Epithelial cell of proximal tubule (primary cell): Measurements from ENCODE around the gene PLCL1. TPM values are rescaled to one million over a fixed set of nuclear protein-coding genes. Genes with fewer than 3 reads are reported as not detected.
A peak's percentile ranks its signal among the peaks of the same experiment; 100 is the strongest.

Experiments used
- DNase-seq: peaks from one replicate; pipeline ENCODE4 v3.0.0-alpha.2; 2011; ENCODE audit warnings: low read depth
- H3K4me3 ChIP-seq: 2 replicates; pipeline ENCODE4 v1.5.1; 2011; ENCODE audit warnings: low read depth, mild to moderate bottlenecking, low read length
- total RNA-seq: library from RNA; depleted of rRNA; stranded (reverse); fragments of >200 nt; gene quantifications from 2 replicates; pipeline ENCODE4 v1.2.3, GENCODE V29; 2015
- TF ChIP-seq, protein P1 (sequence below): conservative IDR thresholded peaks from 2 replicates; pipeline ENCODE4 v1.5.1; 2012; ENCODE audit warnings: low read depth, mild to moderate bottlenecking, low read length

PLCL1 gene
- total RNA-seq, 1 donor from 2014 or later = not detected

DNA sequence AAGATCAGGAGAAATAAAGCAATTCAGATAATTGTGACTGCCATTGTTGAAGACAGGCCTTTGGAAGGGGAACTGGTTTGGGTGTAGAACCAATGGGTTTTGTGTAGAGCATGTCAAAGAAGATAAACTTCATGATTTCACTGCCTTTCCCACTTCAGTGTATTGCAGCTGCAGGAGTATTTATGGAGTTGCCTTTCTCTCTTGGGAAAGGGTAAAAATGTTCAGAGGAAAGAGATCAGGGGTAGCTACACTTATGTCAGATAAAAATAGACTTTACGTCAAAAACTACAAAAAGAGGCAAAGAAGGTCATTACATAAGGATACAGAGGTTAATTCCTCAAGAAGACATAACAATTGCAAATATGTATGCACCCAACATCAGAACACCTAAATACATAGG, 249.4 kb downstream of the PLCL1 start:
- no peak overlapping the region for H3K4me3 ChIP-seq
- TF ChIP-seq, protein P1, sequence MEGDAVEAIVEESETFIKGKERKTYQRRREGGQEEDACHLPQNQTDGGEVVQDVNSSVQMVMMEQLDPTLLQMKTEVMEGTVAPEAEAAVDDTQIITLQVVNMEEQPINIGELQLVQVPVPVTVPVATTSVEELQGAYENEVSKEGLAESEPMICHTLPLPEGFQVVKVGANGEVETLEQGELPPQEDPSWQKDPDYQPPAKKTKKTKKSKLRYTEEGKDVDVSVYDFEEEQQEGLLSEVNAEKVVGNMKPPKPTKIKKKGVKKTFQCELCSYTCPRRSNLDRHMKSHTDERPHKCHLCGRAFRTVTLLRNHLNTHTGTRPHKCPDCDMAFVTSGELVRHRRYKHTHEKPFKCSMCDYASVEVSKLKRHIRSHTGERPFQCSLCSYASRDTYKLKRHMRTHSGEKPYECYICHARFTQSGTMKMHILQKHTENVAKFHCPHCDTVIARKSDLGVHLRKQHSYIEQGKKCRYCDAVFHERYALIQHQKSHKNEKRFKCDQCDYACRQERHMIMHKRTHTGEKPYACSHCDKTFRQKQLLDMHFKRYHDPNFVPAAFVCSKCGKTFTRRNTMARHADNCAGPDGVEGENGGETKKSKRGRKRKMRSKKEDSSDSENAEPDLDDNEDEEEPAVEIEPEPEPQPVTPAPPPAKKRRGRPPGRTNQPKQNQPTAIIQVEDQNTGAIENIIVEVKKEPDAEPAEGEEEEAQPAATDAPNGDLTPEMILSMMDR = no peak
- DNase-seq = no peak

DNA sequence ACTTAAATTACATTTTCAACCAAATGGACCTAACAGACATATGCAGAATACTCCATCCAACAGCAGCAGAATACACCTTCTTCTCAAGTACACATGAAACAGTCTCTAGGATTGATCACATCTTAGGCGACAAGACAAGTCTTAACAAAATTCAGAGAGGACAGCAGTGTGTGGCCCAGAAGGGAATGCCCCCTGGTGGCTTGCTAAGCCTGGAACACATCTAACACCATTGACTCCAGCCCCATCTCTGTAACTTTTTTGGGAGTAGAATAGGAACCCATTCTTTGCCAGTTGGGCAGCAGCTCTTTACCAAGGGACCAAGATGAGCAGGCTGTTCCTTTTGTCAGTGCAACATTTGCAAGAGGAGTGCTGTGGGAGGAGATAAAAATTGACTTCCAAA, 249.9 kb downstream of the PLCL1 start:
- TF ChIP-seq, protein P1 = peak; percentile 68
- no peak for DNase-seq
- H3K4me3 ChIP-seq = no peak overlapping the region

DNA sequence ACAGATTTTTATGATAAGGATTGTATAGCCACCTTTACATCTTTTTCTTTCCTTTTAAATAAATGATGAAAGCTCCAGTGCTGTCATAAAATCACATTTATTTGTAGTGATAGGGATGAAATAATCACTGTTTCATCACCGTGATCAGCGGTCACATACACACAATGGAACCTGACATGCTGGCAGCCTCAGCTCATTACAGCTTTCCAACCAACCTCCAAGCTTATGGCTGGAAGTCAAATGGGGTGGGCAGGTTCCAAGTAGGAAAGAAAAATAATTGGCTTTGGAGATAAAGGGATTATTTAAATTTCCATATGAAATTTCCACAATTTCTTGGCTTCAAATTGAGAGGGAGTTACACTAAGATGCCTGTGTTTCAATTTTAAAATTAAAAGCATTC, 251.3 kb downstream of the PLCL1 start:
- TF ChIP-seq, protein P1 = no peak
- H3K4me3 ChIP-seq = no peak overlapping the region
- no peak for DNase-seq

DNA sequence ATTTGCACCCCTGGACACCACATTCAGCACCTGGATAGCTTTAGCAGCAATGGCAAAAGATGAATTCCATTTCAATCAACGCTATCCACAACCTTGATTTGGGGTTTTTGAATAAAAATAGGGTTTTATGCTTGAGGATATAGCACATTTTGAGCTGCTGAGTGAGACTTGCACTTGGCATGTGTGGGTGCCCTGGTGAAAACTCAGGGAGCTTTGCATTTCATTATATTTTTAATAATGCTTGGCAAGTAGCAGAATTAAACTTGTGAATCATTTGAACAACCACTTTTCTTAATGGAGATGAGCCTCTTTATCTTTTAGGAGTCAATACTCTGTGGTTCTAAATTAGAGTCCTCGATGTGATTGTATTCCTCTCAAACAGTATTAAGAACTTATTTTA, 252.4 kb downstream of the PLCL1 start:
- no peak for DNase-seq
- no peak overlapping the region for H3K4me3 ChIP-seq
- TF ChIP-seq, protein P1 = no peak

DNA sequence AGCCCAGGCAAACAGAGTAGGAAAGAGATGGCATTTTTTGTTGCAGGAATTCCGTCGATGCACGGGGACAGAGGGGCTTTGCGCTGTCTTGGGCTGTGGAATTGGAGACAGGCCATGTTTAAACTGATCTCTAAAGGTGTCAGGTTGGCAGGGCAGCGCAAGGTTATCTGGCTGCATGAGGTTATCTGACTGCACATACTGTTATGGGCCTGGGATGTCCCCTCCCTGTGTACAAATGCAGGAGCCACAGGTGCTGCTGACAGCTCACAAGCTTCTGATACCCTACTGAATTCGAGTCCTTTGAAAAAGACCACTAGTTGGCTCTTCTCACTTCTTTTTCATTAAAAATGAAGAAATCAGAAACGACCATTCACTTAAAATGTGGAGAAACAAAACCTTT, 255.4 kb downstream of the PLCL1 start:
- TF ChIP-seq, protein P1 = no peak
- DNase-seq = no peak
- no peak overlapping the region for H3K4me3 ChIP-seq

DNA sequence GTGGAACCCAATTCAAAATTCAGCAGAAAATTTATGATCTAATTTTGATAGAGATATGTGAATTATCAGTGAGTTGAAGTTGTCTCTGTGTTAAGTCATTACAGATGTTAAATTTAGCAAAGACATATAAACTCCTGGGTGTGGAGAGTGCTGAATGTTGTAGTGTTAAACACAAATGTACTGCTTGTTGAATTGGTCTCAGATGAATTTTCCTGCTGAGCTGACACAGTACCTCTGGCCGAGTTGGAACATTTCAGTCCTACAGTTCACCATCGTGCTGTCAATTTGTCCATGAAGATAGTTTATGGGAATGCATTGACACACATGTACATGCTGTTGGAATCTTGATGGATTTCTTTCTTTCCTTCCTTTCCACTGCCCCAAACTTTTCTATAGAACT, 255.9 kb downstream of the PLCL1 start:
- H3K4me3 ChIP-seq = no peak overlapping the region
- TF ChIP-seq, protein P1 = no peak
- DNase-seq = no peak

DNA sequence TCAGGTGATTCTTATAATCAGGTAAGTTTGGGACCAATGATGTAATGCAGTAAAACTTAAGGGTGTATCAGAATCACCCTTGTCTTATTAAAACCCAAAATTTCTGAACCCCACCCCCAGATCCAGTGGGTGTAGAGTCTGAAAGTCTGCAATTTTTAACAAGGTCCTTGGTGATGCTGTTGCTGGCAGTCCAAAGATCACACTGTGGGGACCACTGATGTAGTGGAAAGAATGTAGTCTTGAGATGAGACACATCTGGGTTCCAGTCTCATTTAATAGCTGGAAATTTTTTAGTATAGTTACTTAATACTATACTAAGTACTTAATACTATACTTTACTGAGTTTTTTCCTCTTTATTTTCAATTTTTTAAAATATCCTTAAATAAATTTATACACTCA, 258.4 kb downstream of the PLCL1 start:
- DNase-seq = no peak
- TF ChIP-seq, protein P1 = no peak
- H3K4me3 ChIP-seq = no peak overlapping the region
